GM12878 (cell line): ENCODE results near the gene RDH5. TPM values are rescaled to one million over a fixed set of nuclear protein-coding genes. Genes with fewer than 3 reads are reported as not detected.

Source experiments
- ATAC-seq: fragments of 200-7000 bp; cut with Tn5 transposase; 3 replicates; pipeline ENCODE4 v1.9.1; 2020; ENCODE audit warnings: mild to moderate bottlenecking, moderate library complexity
- BruUV-seq: library from RNA; stranded (reverse); fragments of 400-500 nt; replicated peaks from 2 replicates; lab custom pipeline; 2021; lab: Mats Ljungman, UMichigan
- CTCF ChIA-PET: fragments of 300-600 bp; sonication (Branson Sonifier 250); formaldehyde crosslinking; extraction: SDS; loops from one replicate; lab custom pipeline; 2021; ENCODE audit warnings: inconsistent platforms; lab: Yijun Ruan, JAX
- POLR2A ChIA-PET: fragments of 350-600 bp; formaldehyde crosslinking; extraction: SDS; loops from one replicate; lab custom pipeline; 2021; ENCODE audit warnings: inconsistent platforms; lab: Charles Lee
- RAD21 ChIA-PET: fragments of 300-600 bp; sonication (Branson Sonifier 250); formaldehyde crosslinking; loops from one replicate; lab custom pipeline; 2023; ENCODE audit warnings: antibody characterized with exemption; ENCODE audit not compliant: unreplicated experiment; lab: Charles Lee
- SMC1A ChIA-PET: fragments of 300-600 bp; sonication (Branson Sonifier 250); formaldehyde crosslinking; loops from one replicate; lab custom pipeline; 2023; ENCODE audit not compliant: unreplicated experiment, uncharacterized antibody; lab: Charles Lee
- DNase-seq: peaks from one replicate; pipeline ENCODE4 v3.0.0-alpha.2; 2011; ENCODE audit warnings: low read depth, low spot score
- FAIRE-seq: peaks from 3 replicates; lab custom pipeline; 2011; peaks lifted over from hg19 to GRCh38; lab: Jason Lieb, UNC
- H2AFZ ChIP-seq: 2 replicates; pipeline ENCODE4 v1.6.0; 2011; ENCODE audit warnings: low read depth, low read length, control low read depth; ENCODE audit not compliant: control insufficient read depth
- H3K27ac ChIP-seq: 2 replicates; pipeline ENCODE4 v1.5.1; 2011; ENCODE audit warnings: control low read depth; ENCODE audit not compliant: control insufficient read depth, insufficient read depth
- H3K27me3 ChIP-seq, 2 experiments: replicated peaks in 1 of 2; 2 replicates each; pipeline versions ENCODE4 v1.6.0 to v1.6.1; 2011; ENCODE audit warnings: low read length in 1 of 2; ENCODE audit not compliant: control insufficient read depth in 2 of 2, insufficient read depth in 2 of 2
- H3K36me3 ChIP-seq, 2 experiments: 2 replicates each; pipeline ENCODE4 v1.5.1; 2011; ENCODE audit warnings: low read length in 1 of 2; ENCODE audit not compliant: control insufficient read depth in 2 of 2, insufficient read depth in 2 of 2
- H3K4me1 ChIP-seq: 2 replicates; pipeline ENCODE4 v1.6.1; 2011; ENCODE audit warnings: mild to moderate bottlenecking, low read length, moderate library complexity, mixed read lengths; ENCODE audit not compliant: control insufficient read depth, insufficient read depth
- H3K4me2 ChIP-seq: 2 replicates; pipeline ENCODE4 v1.6.0; 2011; ENCODE audit warnings: control low read depth; ENCODE audit not compliant: control insufficient read depth, insufficient read depth
- H3K4me3 ChIP-seq: fragments of 200-600 bp; sonication (generic); 2 replicates; pipeline ENCODE4 v1.5.1; 2016
- H3K79me2 ChIP-seq: 2 replicates; pipeline ENCODE4 v1.6.0; 2011; ENCODE audit warnings: low read length; ENCODE audit not compliant: control insufficient read depth, insufficient read depth
- H3K9ac ChIP-seq: 2 replicates; pipeline ENCODE4 v1.8.0; 2011; ENCODE audit warnings: low read length, control low read depth, mixed read lengths; ENCODE audit not compliant: control insufficient read depth, insufficient read depth
- H3K9me3 ChIP-seq: replicated peaks from 3 replicates; pipeline ENCODE4 v1.5.1; 2011; ENCODE audit warnings: mild to moderate bottlenecking, low read length; ENCODE audit not compliant: control insufficient read depth, insufficient read depth
- H4K20me1 ChIP-seq: 2 replicates; pipeline ENCODE4 v1.6.0; 2011; ENCODE audit not compliant: control insufficient read depth, insufficient read depth
- BCL11A ChIP-seq: IDR thresholded peaks from 2 replicates; pipeline ENCODE4 v1.6.1; 2011; ENCODE audit warnings: low read depth, low read length
- CBFB ChIP-seq: IDR thresholded peaks from 2 replicates; pipeline ENCODE4 v1.6.1; 2016; ENCODE audit warnings: antibody characterized with exemption, low read depth
- CHD1 ChIP-seq: IDR thresholded peaks from 2 replicates; pipeline ENCODE4 v1.6.1; 2012; ENCODE audit warnings: low read depth, low read length, improper control_type of control experiment
- CHD2 ChIP-seq: IDR thresholded peaks from 2 replicates; pipeline ENCODE4 v1.6.1; 2011; ENCODE audit warnings: low read depth, low read length, improper control_type of control experiment, borderline replicate concordance
- EP300 ChIP-seq, 2 experiments: fragments of 150-350 bp in 1 of 2; IDR thresholded peaks; 2 replicates each; pipeline ENCODE4 v1.6.1; 2011 to 2012; ENCODE audit warnings: low read depth in 2 of 2, low read length in 2 of 2, borderline replicate concordance in 1 of 2, improper control_type of control experiment in 1 of 2, inconsistent platforms in 1 of 2; ENCODE audit not compliant: control insufficient read depth in 1 of 2
- IKZF1 ChIP-seq: fragments of 450-650 bp; conservative IDR thresholded peaks from 2 replicates; pipeline ENCODE4 v1.6.1; 2017; ENCODE audit warnings: antibody characterized with exemption, mild to moderate bottlenecking
- MYB ChIP-seq: fragments of 150-350 bp; IDR thresholded peaks from 2 replicates; pipeline ENCODE4 v1.6.1; 2014; ENCODE audit warnings: mild to moderate bottlenecking, low read depth, low read length, borderline replicate concordance
- MYC ChIP-seq: IDR thresholded peaks from 2 replicates; pipeline ENCODE4 v1.6.1; 2011; ENCODE audit warnings: mild to moderate bottlenecking, low read length, moderate library complexity, inconsistent platforms; ENCODE audit not compliant: insufficient read depth, insufficient replicate concordance, insufficient read length, severe bottlenecking
- POLR2A ChIP-seq: IDR thresholded peaks from 2 replicates; pipeline ENCODE4 v1.6.1; 2011; ENCODE audit warnings: low read depth, mild to moderate bottlenecking, low read length
- POU2F2 ChIP-seq: IDR thresholded peaks from 3 replicates; pipeline ENCODE4 v1.6.1; 2011; ENCODE audit warnings: low read depth, mild to moderate bottlenecking, low read length, borderline replicate concordance
- RAD21 ChIP-seq: IDR thresholded peaks from 2 replicates; pipeline ENCODE4 v1.6.1; 2011; ENCODE audit warnings: mild to moderate bottlenecking, low read depth, low read length, moderate library complexity; ENCODE audit not compliant: insufficient read depth
- RELA ChIP-seq: fragments of 450-650 bp; IDR thresholded peaks from 2 replicates; pipeline ENCODE4 v1.8.0; 2014; ENCODE audit warnings: borderline replicate concordance; ENCODE audit not compliant: partially characterized antibody
- SMAD1 ChIP-seq: fragments of 450-650 bp; IDR thresholded peaks from 2 replicates; pipeline ENCODE4 v1.6.1; 2018; ENCODE audit warnings: mild to moderate bottlenecking, low read depth; ENCODE audit not compliant: partially characterized antibody
- WGBS: methylation state at CpG from one replicate; pipeline ENCODE4 v1.1.6; 2016; ENCODE audit warnings: low lambda C conversion rate; ENCODE audit not compliant: insufficient replicate concordance, insufficient coverage; ENCODE audit errors: missing lambda C conversion rate; 5-methylcytosine and 5-hydroxymethylcytosine counted together
- in situ Hi-C: fragments of 300-500 bp; cut with MboI; formaldehyde crosslinking; loops from 9 replicates; pipeline ENCODE4 v1.14.3; 2018; ENCODE audit warnings: mixed read lengths
- intact Hi-C: fragments of 100-400 bp; cut with micrococcal nuclease; formaldehyde crosslinking; loops from one replicate; pipeline ENCODE4 v1.14.2; 2022; ENCODE audit not compliant: unreplicated experiment
- polyA plus RNA-seq, 11 experiments: library from polyadenylated mRNA; depleted of rRNA in 4 of 11; unstranded in 6 of 11; stranded (reverse) in 5 of 11; fragments of >200 nt; fragmentation: Nextera tagmentation in 4 of 11; fragmentation: Illumina TruSeq in 1 of 11; extraction: Ambion mirVana in 4 of 11; extraction: Trizol in 1 of 11; gene quantifications; 1 replicate in 1 of 11; 2 replicates in 10 of 11; pipeline versions ENCODE4 v1.2.1 to v1.2.3, GENCODE V29; 2011 to 2016; ENCODE audit warnings: inconsistent platforms in 2 of 11, missing spikeins in 2 of 11, low read depth in 1 of 11
- total RNA-seq, 4 experiments: library from RNA; depleted of rRNA in 3 of 4; stranded (reverse); fragments of >200 nt in 3 of 4; fragmentation: Illumina TruSeq in 1 of 4; extraction: Trizol in 1 of 4; gene quantifications; 2 replicates each; pipeline versions ENCODE4 v1.2.1 to v1.2.3, GENCODE V29; 2013 to 2021
- TF ChIP-seq, protein P1 (sequence below): fragments of 450-650 bp; IDR thresholded peaks from 2 replicates; pipeline ENCODE4 v1.6.1; 2014; ENCODE audit warnings: mild to moderate bottlenecking
- TF ChIP-seq, protein P2 (sequence below): IDR thresholded peaks from 2 replicates; pipeline ENCODE4 v1.6.1; 2011; ENCODE audit warnings: borderline replicate concordance, low read depth, mild to moderate bottlenecking, moderate library complexity, mixed read lengths, low read length; ENCODE audit not compliant: insufficient read depth; ENCODE audit errors: extremely low read length
- TF ChIP-seq, protein P3 (sequence below): fragments of 450-650 bp; IDR thresholded peaks from 2 replicates; pipeline ENCODE4 v1.6.1; 2017; ENCODE audit warnings: antibody characterized with exemption, mild to moderate bottlenecking, moderate library complexity

The RDH5 gene
- total and polyA plus RNA-seq, 10 of the 15 experiments (the other 5 are each of a cell fraction or from before 2014, with no cell fraction given), result 2.6 to 11.6 (median 7.3) TPM

DNA sequence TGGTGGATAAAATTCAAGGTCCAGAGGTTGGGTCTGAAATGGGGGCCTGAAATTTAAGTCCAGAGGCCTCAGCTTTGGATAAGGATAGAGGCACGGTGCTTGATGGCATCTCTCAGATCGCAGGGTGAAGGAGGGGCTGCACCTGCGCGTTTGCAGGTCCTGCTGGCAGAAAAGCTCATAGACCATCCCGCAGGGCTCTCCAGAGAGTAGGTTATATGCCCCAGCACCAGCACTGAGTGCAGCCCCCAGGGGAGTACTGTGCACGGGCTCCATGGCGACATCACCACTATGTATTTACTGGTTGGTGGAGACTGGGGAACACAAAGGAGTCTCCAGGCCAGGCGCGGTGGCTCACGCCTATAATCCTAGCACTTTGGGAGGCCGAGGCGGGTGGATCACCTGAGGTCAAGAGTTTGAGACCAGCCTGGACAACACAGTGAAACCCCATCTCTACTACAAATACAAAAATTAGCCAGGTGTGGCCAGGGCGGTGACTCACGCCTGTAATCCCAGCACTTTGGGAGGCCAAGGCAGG is 12.9 kb downstream of the RDH5 start:
- Histone ChIP-seq H2AFZ (no peak overlapping the region), H3K27me3 (no peaks in the 10 kb centered on the region), H3K79me2 (peaks cover 4% of the 10 kb centered on the region), H3K4me3 (no peak overlapping the region), H3K4me1 (peaks cover 12% of the 10 kb centered on the region), H3K9ac (no peak overlapping the region), H4K20me1 (no peaks in the 10 kb centered on the region), H3K36me3 (no peaks in the 10 kb centered on the region), H3K9me3 (no peaks in the 10 kb centered on the region), H3K4me2 (no peak overlapping the region), H3K27ac (no peak overlapping the region)
- DNase-seq (no peak), FAIRE-seq (no peak), ATAC-seq (no peak)
- SMC1A ChIA-PET, result interaction anchor here (1.7 kb wide), 1 partner anchor 12 kb away, joined by 3 read pairs; no protein-coding TSS in a partner anchor
- WGBS, result 83% methylated on average over 14 of the region's 14 CpGs
- intact Hi-C loops, result loop anchor here (10.0 kb wide), 1 partner anchor 452 kb away; the partner anchor contains the start of gene SMARCC2
- TF ChIP-seq CHD1 (no peak), MYC (no peak), MYB (no peak), CHD2 (no peak), BCL11A (no peak), POLR2A (no peak), IKZF1 (no peak), RELA (no peak), POU2F2 (no peak), SMAD1 (no peak), EP300 (IDR thresholded peaks at IDR 0.05; ENCODE audit: borderline replicate concordance in 1 of 2, control insufficient read depth in 1 of 2, low read depth in 2 of 2, low read length in 2 of 2) (no peak), RAD21 (no peak), CBFB (no peak)
- TF ChIP-seq, protein P1, sequence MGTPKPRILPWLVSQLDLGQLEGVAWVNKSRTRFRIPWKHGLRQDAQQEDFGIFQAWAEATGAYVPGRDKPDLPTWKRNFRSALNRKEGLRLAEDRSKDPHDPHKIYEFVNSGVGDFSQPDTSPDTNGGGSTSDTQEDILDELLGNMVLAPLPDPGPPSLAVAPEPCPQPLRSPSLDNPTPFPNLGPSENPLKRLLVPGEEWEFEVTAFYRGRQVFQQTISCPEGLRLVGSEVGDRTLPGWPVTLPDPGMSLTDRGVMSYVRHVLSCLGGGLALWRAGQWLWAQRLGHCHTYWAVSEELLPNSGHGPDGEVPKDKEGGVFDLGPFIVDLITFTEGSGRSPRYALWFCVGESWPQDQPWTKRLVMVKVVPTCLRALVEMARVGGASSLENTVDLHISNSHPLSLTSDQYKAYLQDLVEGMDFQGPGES, result no peak
- TF ChIP-seq, protein P2, sequence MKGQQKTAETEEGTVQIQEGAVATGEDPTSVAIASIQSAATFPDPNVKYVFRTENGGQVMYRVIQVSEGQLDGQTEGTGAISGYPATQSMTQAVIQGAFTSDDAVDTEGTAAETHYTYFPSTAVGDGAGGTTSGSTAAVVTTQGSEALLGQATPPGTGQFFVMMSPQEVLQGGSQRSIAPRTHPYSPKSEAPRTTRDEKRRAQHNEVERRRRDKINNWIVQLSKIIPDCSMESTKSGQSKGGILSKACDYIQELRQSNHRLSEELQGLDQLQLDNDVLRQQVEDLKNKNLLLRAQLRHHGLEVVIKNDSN, result no peak
- TF ChIP-seq, protein P3, sequence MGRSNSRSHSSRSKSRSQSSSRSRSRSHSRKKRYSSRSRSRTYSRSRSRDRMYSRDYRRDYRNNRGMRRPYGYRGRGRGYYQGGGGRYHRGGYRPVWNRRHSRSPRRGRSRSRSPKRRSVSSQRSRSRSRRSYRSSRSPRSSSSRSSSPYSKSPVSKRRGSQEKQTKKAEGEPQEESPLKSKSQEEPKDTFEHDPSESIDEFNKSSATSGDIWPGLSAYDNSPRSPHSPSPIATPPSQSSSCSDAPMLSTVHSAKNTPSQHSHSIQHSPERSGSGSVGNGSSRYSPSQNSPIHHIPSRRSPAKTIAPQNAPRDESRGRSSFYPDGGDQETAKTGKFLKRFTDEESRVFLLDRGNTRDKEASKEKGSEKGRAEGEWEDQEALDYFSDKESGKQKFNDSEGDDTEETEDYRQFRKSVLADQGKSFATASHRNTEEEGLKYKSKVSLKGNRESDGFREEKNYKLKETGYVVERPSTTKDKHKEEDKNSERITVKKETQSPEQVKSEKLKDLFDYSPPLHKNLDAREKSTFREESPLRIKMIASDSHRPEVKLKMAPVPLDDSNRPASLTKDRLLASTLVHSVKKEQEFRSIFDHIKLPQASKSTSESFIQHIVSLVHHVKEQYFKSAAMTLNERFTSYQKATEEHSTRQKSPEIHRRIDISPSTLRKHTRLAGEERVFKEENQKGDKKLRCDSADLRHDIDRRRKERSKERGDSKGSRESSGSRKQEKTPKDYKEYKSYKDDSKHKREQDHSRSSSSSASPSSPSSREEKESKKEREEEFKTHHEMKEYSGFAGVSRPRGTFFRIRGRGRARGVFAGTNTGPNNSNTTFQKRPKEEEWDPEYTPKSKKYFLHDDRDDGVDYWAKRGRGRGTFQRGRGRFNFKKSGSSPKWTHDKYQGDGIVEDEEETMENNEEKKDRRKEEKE, result no peak
- CTCF ChIA-PET, result interaction anchor here (7.1 kb wide), 1 partner anchor 13 kb away, joined by 205 read pairs; the partner anchor contains the start of genes BLOC1S1 and RDH5
- BruUV-seq, result no TSS peak
- POLR2A ChIA-PET, result no interaction called here
- RAD21 ChIA-PET, result interaction anchor here (7.7 kb wide), 1 partner anchor 13 kb away, joined by 113 read pairs; the partner anchor contains the start of genes BLOC1S1 and RDH5
- in situ Hi-C loops, result no loop called here
